HG02973 (cell line): ENCODE measurements around the gene PBLD.

Experiments used
- ATAC-seq: cut with Tn5 transposase; IDR thresholded peaks from one replicate; pipeline ENCODE4 v1.9.1; 2021; ENCODE audit warnings: moderate library complexity; ENCODE audit not compliant: unreplicated experiment

Gene PBLD

GRCh38 chr10:68238371-68238770 lies 94.4 kb downstream of the PBLD start:
- no peak for ATAC-seq

GRCh38 chr10:68237173-68237572 lies 95.6 kb downstream of the PBLD start:
- no peak for ATAC-seq

- no peak for ATAC-seq
Observed at GRCh38 chr10:68235581-68235980, 97.1 kb downstream of the PBLD start.

- ATAC-seq = no peak
Observed at GRCh38 chr10:68235111-68235510, 97.6 kb downstream of the PBLD start.

- no peak for ATAC-seq
Observed at GRCh38 chr10:68233046-68233445, 99.7 kb downstream of the PBLD start.
